ENCODE measurements around the gene ITSN2. TPM values are rescaled to one million over a fixed set of nuclear protein-coding genes. Genes with fewer than 3 reads are reported as not detected.

The ITSN2 gene
- polyA plus RNA-seq, 1 donor (not counting 4 experiments of a cell fraction or from before 2014, with no cell fraction given), result 19.7 TPM

DNA sequence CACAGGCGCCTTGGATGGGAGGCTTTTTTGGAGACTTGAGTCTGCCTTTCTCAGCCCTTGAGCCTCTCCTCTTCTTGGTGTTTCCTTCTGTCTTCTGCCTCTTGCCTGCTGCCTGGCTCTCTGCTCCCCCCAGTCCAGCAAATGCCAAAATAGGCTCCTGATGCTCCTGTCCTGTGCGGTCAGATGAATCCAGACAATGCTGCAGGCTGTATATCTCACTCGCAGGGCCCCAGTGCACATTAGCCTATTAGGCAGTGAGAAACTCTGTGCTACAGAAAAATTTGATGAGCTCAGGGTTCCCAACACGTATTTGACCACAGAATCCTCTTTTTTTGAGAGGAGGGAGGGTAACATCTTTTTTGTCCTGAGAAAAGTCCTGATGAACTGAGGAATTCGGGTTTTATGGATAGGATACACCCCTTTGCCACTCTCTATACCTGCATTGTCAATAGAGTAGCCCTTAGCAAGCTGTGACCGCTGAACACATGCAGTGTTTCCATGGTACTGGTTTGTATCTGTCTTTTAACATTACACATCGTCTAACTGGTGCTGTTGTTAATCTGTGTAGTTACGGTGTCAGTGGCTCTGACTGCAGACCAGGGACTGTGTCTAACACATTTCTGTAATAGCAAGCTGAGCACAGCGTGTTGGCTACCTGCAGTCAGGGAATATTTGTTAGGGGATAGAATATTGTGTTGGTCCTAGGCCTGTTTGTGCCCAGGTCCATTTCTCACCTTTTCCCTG, 134.7 kb downstream of the ITSN2 start:
- Histone ChIP-seq H3K79me2 (ENCODE audit: control insufficient read depth, insufficient read depth, low read length) (no peaks in the 10 kb centered on the region), H3K9ac (ENCODE audit: control insufficient read depth, extremely low read depth, insufficient read depth, low read length) (no peak overlapping the region)
- FAIRE-seq, result no peak

DNA sequence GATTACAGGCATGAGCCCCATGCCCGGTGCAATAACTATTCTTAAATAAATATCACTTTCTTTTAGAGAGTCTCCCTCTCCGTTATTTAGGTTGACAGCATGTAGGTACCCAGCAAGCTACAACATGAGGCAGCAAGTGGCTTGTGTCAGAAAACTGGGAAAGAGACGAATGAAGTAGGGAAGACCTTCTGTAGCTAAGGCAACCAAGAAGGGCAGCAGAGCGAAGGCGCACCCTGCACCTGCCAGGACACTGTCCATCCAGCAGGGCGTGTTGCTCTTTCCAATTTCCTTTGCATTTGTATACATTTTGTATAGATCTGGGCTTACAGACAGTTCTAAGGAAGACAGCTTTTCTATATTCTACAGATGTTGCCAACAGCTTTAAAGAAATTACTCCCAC, 137.4 kb downstream of the ITSN2 start:
- Histone ChIP-seq H3K79me2 (ENCODE audit: control insufficient read depth, insufficient read depth, low read length) (no peaks in the 10 kb centered on the region), H3K4me3 (ENCODE audit: control insufficient read depth in 2 of 3, extremely low read depth in 1 of 3, insufficient read depth in 2 of 3, low read depth in 1 of 3, low read length in 3 of 3) (no peak overlapping the region), H3K9ac (ENCODE audit: control insufficient read depth, extremely low read depth, insufficient read depth, low read length) (no peak overlapping the region), H3K27ac (ENCODE audit: control insufficient read depth, insufficient read depth, low read length) (no peak overlapping the region), H3K9me3 (ENCODE audit: control insufficient read depth, low read depth, low read length) (no peaks in the 10 kb centered on the region), H3K4me1 (ENCODE audit: control insufficient read depth, extremely low read depth, insufficient read depth, low read length) (no peaks in the 10 kb centered on the region), H3K27me3 (ENCODE audit: control insufficient read depth, extremely low read depth, insufficient read depth, low read length) (no peaks in the 10 kb centered on the region), H3K4me2 (ENCODE audit: control insufficient read depth, extremely low read depth, insufficient read depth, low read depth, low read length) (no peak overlapping the region), H3K36me3 (ENCODE audit: control insufficient read depth in 2 of 2, extremely low read depth in 1 of 2, insufficient read depth in 2 of 2, low read length in 2 of 2) (peaks cover 0 to 9% of the 10 kb centered on the region in 2 experiments), H4K20me1 (ENCODE audit: control insufficient read depth, extremely low read depth, insufficient read depth, low read length) (no peaks in the 10 kb centered on the region), H2AFZ (ENCODE audit: control insufficient read depth, low read length) (no peak overlapping the region), H3K9me1 (ENCODE audit: control insufficient read depth, extremely low read depth, insufficient read depth, low read length) (no peaks in the 10 kb centered on the region)
- dilution Hi-C loops (cut with MboI; ENCODE audit: extremely low pct_ligation_motif_present, low sequenced_read_pairs), result no loop called here
- no peak for TF ChIP-seq EZH2 (IDR thresholded peaks at IDR 0.05; ENCODE audit: low read length)
- TF ChIP-seq, protein P1, sequence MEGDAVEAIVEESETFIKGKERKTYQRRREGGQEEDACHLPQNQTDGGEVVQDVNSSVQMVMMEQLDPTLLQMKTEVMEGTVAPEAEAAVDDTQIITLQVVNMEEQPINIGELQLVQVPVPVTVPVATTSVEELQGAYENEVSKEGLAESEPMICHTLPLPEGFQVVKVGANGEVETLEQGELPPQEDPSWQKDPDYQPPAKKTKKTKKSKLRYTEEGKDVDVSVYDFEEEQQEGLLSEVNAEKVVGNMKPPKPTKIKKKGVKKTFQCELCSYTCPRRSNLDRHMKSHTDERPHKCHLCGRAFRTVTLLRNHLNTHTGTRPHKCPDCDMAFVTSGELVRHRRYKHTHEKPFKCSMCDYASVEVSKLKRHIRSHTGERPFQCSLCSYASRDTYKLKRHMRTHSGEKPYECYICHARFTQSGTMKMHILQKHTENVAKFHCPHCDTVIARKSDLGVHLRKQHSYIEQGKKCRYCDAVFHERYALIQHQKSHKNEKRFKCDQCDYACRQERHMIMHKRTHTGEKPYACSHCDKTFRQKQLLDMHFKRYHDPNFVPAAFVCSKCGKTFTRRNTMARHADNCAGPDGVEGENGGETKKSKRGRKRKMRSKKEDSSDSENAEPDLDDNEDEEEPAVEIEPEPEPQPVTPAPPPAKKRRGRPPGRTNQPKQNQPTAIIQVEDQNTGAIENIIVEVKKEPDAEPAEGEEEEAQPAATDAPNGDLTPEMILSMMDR (optimal IDR thresholded peaks at IDR 0.05 in 1 of 3, IDR thresholded peaks at IDR 0.05 in 1 of 3, conservative IDR thresholded peaks at IDR 0.05 in 1 of 3; ENCODE audit: extremely low read depth in 1 of 3, insufficient read depth in 2 of 3, low read length in 3 of 3), result no peak
- FAIRE-seq (no peak), DNase-seq (ENCODE audit: low read depth, low spot score) (no peak)

More for the DNA sequence above, 134.7 kb downstream of the ITSN2 start:
- no peaks in the 10 kb centered on the region for H3K9me1 ChIP-seq (ENCODE audit: control insufficient read depth, extremely low read depth, insufficient read depth, low read length)
- H3K4me2 ChIP-seq (ENCODE audit: control insufficient read depth, extremely low read depth, insufficient read depth, low read depth, low read length), result no peak overlapping the region
- dilution Hi-C loops (cut with MboI; ENCODE audit: extremely low pct_ligation_motif_present, low sequenced_read_pairs), result no loop called here
- no peak for DNase-seq (ENCODE audit: low read depth, low spot score)
- TF ChIP-seq EZH2 (IDR thresholded peaks at IDR 0.05; ENCODE audit: low read length), result no peak
- TF ChIP-seq, protein P1 (optimal IDR thresholded peaks at IDR 0.05 in 1 of 3, IDR thresholded peaks at IDR 0.05 in 1 of 3, conservative IDR thresholded peaks at IDR 0.05 in 1 of 3; ENCODE audit: extremely low read depth in 1 of 3, insufficient read depth in 2 of 3, low read length in 3 of 3), result no peak
- peaks cover 0 to 2% of the 10 kb centered on the region in 2 experiments for H3K36me3 ChIP-seq (ENCODE audit: control insufficient read depth in 2 of 2, extremely low read depth in 1 of 2, insufficient read depth in 2 of 2, low read length in 2 of 2)
- H4K20me1 ChIP-seq (ENCODE audit: control insufficient read depth, extremely low read depth, insufficient read depth, low read length), result no peaks in the 10 kb centered on the region
- H2AFZ ChIP-seq (ENCODE audit: control insufficient read depth, low read length), result no peak overlapping the region
- H3K4me3 ChIP-seq (ENCODE audit: control insufficient read depth in 2 of 3, extremely low read depth in 1 of 3, insufficient read depth in 2 of 3, low read depth in 1 of 3, low read length in 3 of 3), result no peak overlapping the region
- H3K9me3 ChIP-seq (ENCODE audit: control insufficient read depth, low read depth, low read length), result no peaks in the 10 kb centered on the region
- H3K27ac ChIP-seq (ENCODE audit: control insufficient read depth, insufficient read depth, low read length), result no peak overlapping the region
- H3K4me1 ChIP-seq (ENCODE audit: control insufficient read depth, extremely low read depth, insufficient read depth, low read length), result no peaks in the 10 kb centered on the region
- H3K27me3 ChIP-seq (ENCODE audit: control insufficient read depth, extremely low read depth, insufficient read depth, low read length), result no peaks in the 10 kb centered on the region

All from keratinocyte (primary cell).